ENCODE data around the gene CEP72. TPM values are rescaled to one million over a fixed set of nuclear protein-coding genes. Genes with fewer than 3 reads are reported as not detected.

Gene CEP72
- total and polyA plus RNA-seq, 2 experiments from 2014 or later = 3.2 to 4.2 TPM

GRCh38 chr5:660491-661030 is 48.4 kb downstream of the CEP72 start:
- H3K27me3 ChIP-seq = no peaks in the 10 kb centered on the region
- no peak for DNase-seq (ENCODE audit: low spot score)
- no peak overlapping the region for H3K27ac ChIP-seq
- no peaks in the 10 kb centered on the region for H3K4me1 ChIP-seq (ENCODE audit: insufficient read depth)
- no peak overlapping the region for H3K4me3 ChIP-seq
- no peaks in the 10 kb centered on the region for H3K36me3 ChIP-seq (replicated peaks; ENCODE audit: insufficient read depth, low read depth)
- over 99% methylated on average over 11 of the region's 11 CpGs for WGBS (ENCODE audit: low lambda C conversion rate, missing lambda C conversion rate)
- H3K4me2 ChIP-seq = no peak overlapping the region
- H3K9me3 ChIP-seq (ENCODE audit: low read depth) = no peaks in the 10 kb centered on the region
- H2AFZ ChIP-seq = no peak overlapping the region
- no peaks in the 10 kb centered on the region for H3K79me2 ChIP-seq
- no peaks in the 10 kb centered on the region for H3K9me2 ChIP-seq (replicated peaks; ENCODE audit: insufficient read depth)
- TF ChIP-seq CTCF (IDR thresholded peaks at IDR 0.05; ENCODE audit: poor library complexity) (no peak), EZH2phosphoT487 (IDR thresholded peaks at IDR 0.05; ENCODE audit: low read depth, severe bottlenecking, unreplicated experiment) (no peak), EZH2 (IDR thresholded peaks at IDR 0.05; ENCODE audit: borderline replicate concordance) (no peak)
- no peaks in the 10 kb centered on the region for H4K20me1 ChIP-seq (ENCODE audit: insufficient read depth, poor library complexity, severe bottlenecking)

- Histone ChIP-seq H3K9me3 (ENCODE audit: low read depth) (no peaks in the 10 kb centered on the region), H3K4me1 (ENCODE audit: insufficient read depth) (no peaks in the 10 kb centered on the region), H3K36me3 (replicated peaks; ENCODE audit: insufficient read depth, low read depth) (no peaks in the 10 kb centered on the region), H3K27ac (no peak overlapping the region), H3K27me3 (no peaks in the 10 kb centered on the region), H3K79me2 (no peaks in the 10 kb centered on the region), H4K20me1 (ENCODE audit: insufficient read depth, poor library complexity, severe bottlenecking) (no peaks in the 10 kb centered on the region), H3K4me2 (no peak overlapping the region), H3K4me3 (no peak overlapping the region), H2AFZ (no peak overlapping the region), H3K9me2 (replicated peaks; ENCODE audit: insufficient read depth) (no peaks in the 10 kb centered on the region)
- 99% methylated on average over 53 of the region's 53 CpGs for WGBS (ENCODE audit: low lambda C conversion rate, missing lambda C conversion rate)
- DNase-seq (ENCODE audit: low spot score) = no peak
- TF ChIP-seq EZH2phosphoT487 (IDR thresholded peaks at IDR 0.05; ENCODE audit: low read depth, severe bottlenecking, unreplicated experiment) (no peak), EZH2 (IDR thresholded peaks at IDR 0.05; ENCODE audit: borderline replicate concordance) (no peak), CTCF (IDR thresholded peaks at IDR 0.05; ENCODE audit: poor library complexity) (no peak)
Observed at GRCh38 chr5:661891-662750, 50.0 kb downstream of the CEP72 start.

GRCh38 chr5:662751-663435 is 50.8 kb downstream of the CEP72 start:
- Histone ChIP-seq H2AFZ (no peak overlapping the region), H3K4me3 (no peak overlapping the region), H3K4me2 (no peak overlapping the region), H3K9me2 (replicated peaks; ENCODE audit: insufficient read depth) (no peaks in the 10 kb centered on the region), H3K9me3 (ENCODE audit: low read depth) (no peaks in the 10 kb centered on the region), H3K4me1 (ENCODE audit: insufficient read depth) (no peaks in the 10 kb centered on the region), H3K27ac (no peak overlapping the region), H3K36me3 (replicated peaks; ENCODE audit: insufficient read depth, low read depth) (no peaks in the 10 kb centered on the region), H3K79me2 (no peaks in the 10 kb centered on the region), H4K20me1 (ENCODE audit: insufficient read depth, poor library complexity, severe bottlenecking) (no peaks in the 10 kb centered on the region), H3K27me3 (no peaks in the 10 kb centered on the region)
- 98% methylated on average over 39 of the region's 56 CpGs for WGBS (ENCODE audit: low lambda C conversion rate, missing lambda C conversion rate)
- DNase-seq (ENCODE audit: low spot score) = no peak
- no peak for TF ChIP-seq EZH2 (IDR thresholded peaks at IDR 0.05; ENCODE audit: borderline replicate concordance)
- TF ChIP-seq CTCF (IDR thresholded peaks at IDR 0.05; ENCODE audit: poor library complexity) = no peak
- TF ChIP-seq EZH2phosphoT487 (IDR thresholded peaks at IDR 0.05; ENCODE audit: low read depth, severe bottlenecking, unreplicated experiment) = no peak

Data from hepatocyte (in vitro differentiated cells).